HG03064 (cell line): Measurements from ENCODE around the gene ACAA1.
"Not testable (repeated sequence)": the region's sequence is repeated elsewhere in the genome, so short reads cannot be mapped to it uniquely, and the experiment has no call there.

Experiments used
- ATAC-seq: cut with Tn5 transposase; IDR thresholded peaks from one replicate; pipeline ENCODE4 v1.9.1; 2021; ENCODE audit warnings: low read depth; ENCODE audit not compliant: unreplicated experiment

Gene ACAA1

GRCh38 chr3:38108649-38109579, 28.0 kb downstream of the ACAA1 start:
- ATAC-seq, result no peak

GRCh38 chr3:38107911-38108648, 28.8 kb downstream of the ACAA1 start:
- ATAC-seq, result no peak

- no peak for ATAC-seq
These were observed 31.4 kb downstream of the ACAA1 start for GRCh38 chr3:38105525-38105924.

GRCh38 chr3:38102444-38102814, 34.5 kb downstream of the ACAA1 start:
- ATAC-seq, result no peak

GRCh38 chr3:38101811-38102443, 35.0 kb downstream of the ACAA1 start:
- no peak for ATAC-seq

- ATAC-seq, result no peak
These were observed 36.4 kb downstream of the ACAA1 start for GRCh38 chr3:38100498-38100897.

GRCh38 chr3:38099518-38099917, 37.4 kb downstream of the ACAA1 start:
- no peak for ATAC-seq

GRCh38 chr3:38098376-38098723, 38.6 kb downstream of the ACAA1 start:
- ATAC-seq, result no peak

GRCh38 chr3:38097446-38098375, 39.2 kb downstream of the ACAA1 start:
- ATAC-seq, result no peak

GRCh38 chr3:38095669-38096483, 41.1 kb downstream of the ACAA1 start:
- no peak for ATAC-seq

GRCh38 chr3:38094999-38095398, 41.9 kb downstream of the ACAA1 start:
- no peak for ATAC-seq

- ATAC-seq, result no peak
These were observed 46.5 kb downstream of the ACAA1 start for GRCh38 chr3:38090453-38090852.

GRCh38 chr3:38089163-38089562, 47.8 kb downstream of the ACAA1 start:
- no peak for ATAC-seq

GRCh38 chr3:38088126-38089078, 48.5 kb downstream of the ACAA1 start:
- no peak for ATAC-seq

- ATAC-seq, result not testable (repeated sequence)
These were observed 49.6 kb downstream of the ACAA1 start for GRCh38 chr3:38087278-38087677.

- no peak for ATAC-seq
These were observed 50.4 kb downstream of the ACAA1 start for GRCh38 chr3:38086496-38086895.

- ATAC-seq, result no peak
These were observed 51.0 kb downstream of the ACAA1 start for GRCh38 chr3:38085943-38086324.

- no peak for ATAC-seq
These were observed 51.5 kb downstream of the ACAA1 start for GRCh38 chr3:38085311-38085942.
